PFSK-1 (cell line): ENCODE data around the gene TLR4.

Experiments
- FOXP2 ChIP-seq: optimal IDR thresholded peaks from 2 replicates; pipeline ENCODE3; 2011; ENCODE audit warnings: borderline replicate concordance, control low read depth, inconsistent platforms; ENCODE audit not compliant: insufficient read depth; ENCODE audit errors: extremely low read length, extremely low read depth
- POLR2AphosphoS5 ChIP-seq: IDR thresholded peaks from 2 replicates; pipeline ENCODE4 v1.6.1; 2012; ENCODE audit warnings: low read depth, mild to moderate bottlenecking, control low read depth, low read length, moderate library complexity
- SIN3A ChIP-seq: IDR thresholded peaks from 2 replicates; pipeline ENCODE4 v1.6.1; 2012; ENCODE audit warnings: mild to moderate bottlenecking, low read length, moderate library complexity, borderline replicate concordance; ENCODE audit not compliant: insufficient read depth
- TAF1 ChIP-seq: IDR thresholded peaks from 2 replicates; pipeline ENCODE4 v1.6.1; 2012; ENCODE audit warnings: low read length, control low read depth, borderline replicate concordance; ENCODE audit not compliant: insufficient read depth
- TF ChIP-seq, protein P1 (sequence below), 2 experiments: IDR thresholded peaks; 2 replicates each; pipeline versions ENCODE4 v1.6.1 to v1.8.0; 2011 to 2012; ENCODE audit warnings: low read depth in 2 of 2, low read length in 2 of 2, control low read depth in 1 of 2, inconsistent platforms in 1 of 2, mild to moderate bottlenecking in 1 of 2, moderate library complexity in 1 of 2; ENCODE audit not compliant: insufficient read depth in 1 of 2

The TLR4 gene

DNA sequence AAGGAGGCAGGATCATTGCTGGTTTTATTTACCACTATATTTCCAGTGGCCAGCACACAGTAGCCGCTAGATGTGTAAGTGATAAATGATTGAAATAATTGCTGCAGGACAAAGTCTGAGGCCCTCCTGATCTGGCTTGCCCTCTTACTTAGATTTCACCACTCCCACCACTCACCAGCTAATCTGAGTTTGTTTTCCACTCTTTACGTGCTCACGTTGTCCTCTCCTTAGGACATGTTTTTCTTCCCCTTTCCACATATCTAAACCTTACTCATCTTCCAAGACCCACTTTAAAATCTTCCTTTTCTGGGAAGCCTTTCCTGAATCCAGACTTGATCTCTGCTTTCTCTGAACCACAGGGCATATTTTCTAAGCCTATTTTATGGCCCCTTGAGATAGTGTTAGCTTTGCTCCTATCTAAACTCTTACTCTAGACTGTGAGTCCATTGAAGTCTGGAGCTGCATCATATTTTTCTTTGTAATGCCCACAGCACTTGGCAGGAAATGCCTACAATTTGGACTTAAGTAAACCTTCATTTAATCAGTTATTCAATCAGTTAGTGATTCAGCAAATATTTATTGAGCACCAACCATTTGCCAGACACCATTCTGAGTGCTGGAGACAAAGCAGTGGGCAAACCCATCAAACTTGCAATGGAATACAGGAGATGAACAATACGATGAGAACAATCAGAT lies 2.4 kb downstream of the TLR4 start:
- TF ChIP-seq, protein P1, sequence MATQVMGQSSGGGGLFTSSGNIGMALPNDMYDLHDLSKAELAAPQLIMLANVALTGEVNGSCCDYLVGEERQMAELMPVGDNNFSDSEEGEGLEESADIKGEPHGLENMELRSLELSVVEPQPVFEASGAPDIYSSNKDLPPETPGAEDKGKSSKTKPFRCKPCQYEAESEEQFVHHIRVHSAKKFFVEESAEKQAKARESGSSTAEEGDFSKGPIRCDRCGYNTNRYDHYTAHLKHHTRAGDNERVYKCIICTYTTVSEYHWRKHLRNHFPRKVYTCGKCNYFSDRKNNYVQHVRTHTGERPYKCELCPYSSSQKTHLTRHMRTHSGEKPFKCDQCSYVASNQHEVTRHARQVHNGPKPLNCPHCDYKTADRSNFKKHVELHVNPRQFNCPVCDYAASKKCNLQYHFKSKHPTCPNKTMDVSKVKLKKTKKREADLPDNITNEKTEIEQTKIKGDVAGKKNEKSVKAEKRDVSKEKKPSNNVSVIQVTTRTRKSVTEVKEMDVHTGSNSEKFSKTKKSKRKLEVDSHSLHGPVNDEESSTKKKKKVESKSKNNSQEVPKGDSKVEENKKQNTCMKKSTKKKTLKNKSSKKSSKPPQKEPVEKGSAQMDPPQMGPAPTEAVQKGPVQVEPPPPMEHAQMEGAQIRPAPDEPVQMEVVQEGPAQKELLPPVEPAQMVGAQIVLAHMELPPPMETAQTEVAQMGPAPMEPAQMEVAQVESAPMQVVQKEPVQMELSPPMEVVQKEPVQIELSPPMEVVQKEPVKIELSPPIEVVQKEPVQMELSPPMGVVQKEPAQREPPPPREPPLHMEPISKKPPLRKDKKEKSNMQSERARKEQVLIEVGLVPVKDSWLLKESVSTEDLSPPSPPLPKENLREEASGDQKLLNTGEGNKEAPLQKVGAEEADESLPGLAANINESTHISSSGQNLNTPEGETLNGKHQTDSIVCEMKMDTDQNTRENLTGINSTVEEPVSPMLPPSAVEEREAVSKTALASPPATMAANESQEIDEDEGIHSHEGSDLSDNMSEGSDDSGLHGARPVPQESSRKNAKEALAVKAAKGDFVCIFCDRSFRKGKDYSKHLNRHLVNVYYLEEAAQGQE (IDR thresholded peaks at IDR 0.05; ENCODE audit: insufficient read depth in 1 of 2, low read depth in 2 of 2, low read length in 2 of 2): no peak
- TF ChIP-seq TAF1 (no peak), FOXP2 (no peak), POLR2AphosphoS5 (no peak), SIN3A (no peak)

DNA sequence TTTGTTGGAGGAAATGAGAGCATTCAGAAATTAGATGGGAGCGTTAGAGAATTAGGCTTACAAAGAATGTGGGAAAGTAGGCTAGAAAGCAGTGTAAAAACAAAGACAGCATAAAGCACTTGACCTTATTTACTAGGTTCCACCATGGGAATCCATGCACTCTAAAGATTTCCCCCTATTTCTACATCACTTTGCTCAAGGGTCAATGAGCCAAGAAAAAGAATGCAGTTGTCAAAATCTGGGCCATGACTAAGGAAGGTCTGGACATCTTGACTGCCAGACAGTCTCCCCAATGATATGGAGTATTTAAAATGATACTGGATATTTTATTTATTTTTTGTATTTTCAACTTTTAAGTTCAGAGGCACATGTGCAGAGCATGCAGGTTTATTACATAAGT lies 3.4 kb downstream of the TLR4 start:
- TF ChIP-seq, protein P1 (IDR thresholded peaks at IDR 0.05; ENCODE audit: insufficient read depth in 1 of 2, low read depth in 2 of 2, low read length in 2 of 2): no peak
- TF ChIP-seq TAF1 (no peak), POLR2AphosphoS5 (no peak), SIN3A (no peak), FOXP2 (no peak)

DNA sequence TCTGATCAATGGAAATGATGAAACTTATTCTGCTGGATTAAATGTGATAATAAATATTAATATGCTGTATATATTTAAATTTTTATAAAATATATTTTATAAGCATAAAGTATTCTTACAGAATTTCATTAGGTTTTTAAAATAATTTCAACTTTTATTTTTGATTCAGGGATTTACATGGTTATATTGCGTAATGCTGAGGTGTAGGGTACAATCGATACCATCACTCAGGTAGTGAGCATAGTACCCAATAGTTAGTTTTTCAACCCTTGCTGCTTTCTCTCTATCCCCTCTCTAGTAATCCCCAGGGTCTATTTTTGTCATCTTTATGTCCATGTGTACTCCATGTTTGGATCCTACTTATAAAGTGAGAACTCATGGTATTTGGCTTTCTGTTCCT lies 5.7 kb downstream of the TLR4 start:
- TF ChIP-seq TAF1 (no peak), FOXP2 (no peak), SIN3A (no peak), POLR2AphosphoS5 (no peak)
- TF ChIP-seq, protein P1 (IDR thresholded peaks at IDR 0.05; ENCODE audit: insufficient read depth in 1 of 2, low read depth in 2 of 2, low read length in 2 of 2): no peak

DNA sequence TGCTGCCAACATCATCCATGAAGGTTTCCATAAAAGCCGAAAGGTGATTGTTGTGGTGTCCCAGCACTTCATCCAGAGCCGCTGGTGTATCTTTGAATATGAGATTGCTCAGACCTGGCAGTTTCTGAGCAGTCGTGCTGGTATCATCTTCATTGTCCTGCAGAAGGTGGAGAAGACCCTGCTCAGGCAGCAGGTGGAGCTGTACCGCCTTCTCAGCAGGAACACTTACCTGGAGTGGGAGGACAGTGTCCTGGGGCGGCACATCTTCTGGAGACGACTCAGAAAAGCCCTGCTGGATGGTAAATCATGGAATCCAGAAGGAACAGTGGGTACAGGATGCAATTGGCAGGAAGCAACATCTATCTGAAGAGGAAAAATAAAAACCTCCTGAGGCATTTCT lies 10.1 kb downstream of the TLR4 start:
- TF ChIP-seq SIN3A: no peak
- no peak for TF ChIP-seq FOXP2

DNA sequence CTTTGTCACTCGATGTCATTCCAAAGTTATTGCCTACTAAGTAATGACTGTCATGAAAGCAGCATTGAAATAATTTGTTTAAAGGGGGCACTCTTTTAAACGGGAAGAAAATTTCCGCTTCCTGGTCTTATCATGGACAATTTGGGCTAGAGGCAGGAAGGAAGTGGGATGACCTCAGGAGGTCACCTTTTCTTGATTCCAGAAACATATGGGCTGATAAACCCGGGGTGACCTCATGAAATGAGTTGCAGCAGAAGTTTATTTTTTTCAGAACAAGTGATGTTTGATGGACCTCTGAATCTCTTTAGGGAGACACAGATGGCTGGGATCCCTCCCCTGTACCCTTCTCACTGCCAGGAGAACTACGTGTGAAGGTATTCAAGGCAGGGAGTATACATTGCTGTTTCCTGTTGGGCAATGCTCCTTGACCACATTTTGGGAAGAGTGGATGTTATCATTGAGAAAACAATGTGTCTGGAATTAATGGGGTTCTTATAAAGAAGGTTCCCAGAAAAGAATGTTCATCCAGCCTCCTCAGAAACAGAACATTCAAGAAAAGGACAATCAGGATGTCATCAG lies 11.3 kb downstream of the TLR4 start:
- TF ChIP-seq, protein P1 (IDR thresholded peaks at IDR 0.05; ENCODE audit: insufficient read depth in 1 of 2, low read depth in 2 of 2, low read length in 2 of 2): no peak
- TF ChIP-seq POLR2AphosphoS5 (no peak), FOXP2 (no peak), TAF1 (no peak), SIN3A (no peak)
